MG63 (cell line): Measurements from ENCODE around the gene RND3. TPM values are rescaled to one million over a fixed set of nuclear protein-coding genes. Genes with fewer than 3 reads are reported as not detected.

Experiments used
- DNase-seq: peaks from one replicate; pipeline ENCODE4 v3.0.0-alpha.2; 2020
- H3K27me3 ChIP-seq: fragments of 250-450 bp; sonication (Bioruptor Pico); 2 replicates; pipeline ENCODE4 v1.5.1; 2020; ENCODE audit warnings: mild to moderate bottlenecking, moderate library complexity
- H3K36me3 ChIP-seq: fragments of 250-450 bp; sonication (Bioruptor Pico); 2 replicates; pipeline ENCODE4 v1.5.1; 2020; ENCODE audit warnings: mild to moderate bottlenecking, moderate library complexity
- H3K4me3 ChIP-seq: fragments of 250-450 bp; sonication (Bioruptor Pico); 2 replicates; pipeline ENCODE4 v1.5.1; 2020; ENCODE audit warnings: mild to moderate bottlenecking, moderate library complexity
- H3K9me3 ChIP-seq: fragments of 250-450 bp; sonication (Bioruptor Pico); 2 replicates; pipeline ENCODE4 v1.5.1; 2020; ENCODE audit warnings: mild to moderate bottlenecking, moderate library complexity
- total RNA-seq: library from RNA; depleted of rRNA; stranded (reverse); fragments of >200 nt; shearing (Covaris generic); gene quantifications from 2 replicates; pipeline ENCODE4 v1.2.3, GENCODE V29; 2014; ENCODE audit warnings: low replicate concordance

The RND3 gene
- total RNA-seq, 1 experiment from 2014 or later = 55.5 TPM

DNA sequence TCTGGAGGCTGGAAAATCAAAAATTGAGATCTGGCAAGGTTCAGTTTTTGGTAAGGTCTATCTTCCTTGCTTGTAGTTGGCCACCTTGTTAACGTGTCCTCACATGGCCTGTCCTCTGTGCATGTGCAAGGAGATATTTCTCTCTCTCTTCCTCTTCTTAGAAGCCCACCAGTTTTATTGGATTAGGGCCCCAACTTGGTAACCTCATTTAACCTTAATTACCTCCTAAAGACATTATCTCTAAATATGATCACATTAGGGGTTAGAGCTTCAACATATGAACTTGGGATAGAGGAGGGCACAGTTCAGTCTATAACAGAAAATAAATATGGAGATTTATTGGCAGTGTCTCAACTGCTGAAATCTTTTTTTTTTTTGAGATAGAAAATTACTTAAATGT lies 19.6 kb upstream of the RND3 start:
- DNase-seq = no peak
- H3K36me3 ChIP-seq = no peaks in the 10 kb centered on the region
- H3K9me3 ChIP-seq = no peaks in the 10 kb centered on the region
- no peaks in the 10 kb centered on the region for H3K27me3 ChIP-seq
- H3K4me3 ChIP-seq = no peak overlapping the region

DNA sequence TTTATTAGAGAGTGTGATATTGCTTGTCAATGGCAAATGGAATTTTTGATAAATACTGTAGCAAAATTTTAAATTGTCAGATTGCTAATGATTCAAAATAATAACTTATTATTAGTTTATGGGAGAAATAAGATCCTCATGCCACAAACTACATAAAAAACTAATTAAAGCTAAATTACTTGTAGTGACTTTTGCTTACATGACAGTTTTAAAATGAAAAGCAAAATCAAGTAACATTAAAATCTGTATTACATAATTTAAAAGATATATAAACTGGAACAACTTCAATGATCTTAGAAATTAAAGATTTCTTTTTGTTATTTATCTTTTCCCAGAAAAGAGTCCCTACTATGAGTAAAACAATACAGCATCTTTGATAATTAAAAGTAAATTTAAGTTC lies 17.7 kb upstream of the RND3 start:
- Histone ChIP-seq H3K36me3 (no peaks in the 10 kb centered on the region), H3K9me3 (no peaks in the 10 kb centered on the region), H3K4me3 (no peak overlapping the region), H3K27me3 (no peaks in the 10 kb centered on the region)
- DNase-seq = no peak

DNA sequence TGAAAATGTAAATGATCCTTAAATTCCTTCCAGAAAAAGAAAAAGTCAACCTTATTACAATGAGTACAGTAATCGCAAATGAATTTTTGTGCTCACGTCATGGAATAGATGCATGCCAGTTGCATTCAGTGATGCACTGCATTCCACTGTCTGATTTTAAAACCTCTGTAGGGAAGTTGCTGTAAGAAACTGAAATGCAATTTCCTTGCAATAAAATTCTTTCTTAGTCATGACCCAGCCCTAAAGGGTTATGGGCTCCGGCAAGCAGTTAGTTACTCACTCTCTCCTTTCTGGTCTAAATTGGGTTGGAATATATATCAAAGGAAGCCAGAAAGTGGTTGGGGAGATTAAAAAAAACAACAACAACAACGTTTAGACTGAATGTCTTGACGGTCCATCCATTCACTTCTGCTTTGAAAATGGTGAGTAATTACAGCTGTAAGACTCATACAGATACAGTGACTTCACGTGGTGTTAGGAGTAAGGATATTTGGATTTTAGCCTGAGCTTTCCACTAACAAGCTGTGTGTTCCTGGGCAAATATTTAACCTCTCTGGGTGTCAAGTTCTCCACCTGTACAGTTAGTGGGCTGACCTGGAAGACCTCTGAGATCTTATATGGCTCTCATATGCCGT lies 8.6 kb upstream of the RND3 start:
- Histone ChIP-seq H3K4me3 (no peak overlapping the region), H3K27me3 (no peaks in the 10 kb centered on the region), H3K36me3 (no peaks in the 10 kb centered on the region), H3K9me3 (no peaks in the 10 kb centered on the region)
- peak; percentile 70 for DNase-seq

DNA sequence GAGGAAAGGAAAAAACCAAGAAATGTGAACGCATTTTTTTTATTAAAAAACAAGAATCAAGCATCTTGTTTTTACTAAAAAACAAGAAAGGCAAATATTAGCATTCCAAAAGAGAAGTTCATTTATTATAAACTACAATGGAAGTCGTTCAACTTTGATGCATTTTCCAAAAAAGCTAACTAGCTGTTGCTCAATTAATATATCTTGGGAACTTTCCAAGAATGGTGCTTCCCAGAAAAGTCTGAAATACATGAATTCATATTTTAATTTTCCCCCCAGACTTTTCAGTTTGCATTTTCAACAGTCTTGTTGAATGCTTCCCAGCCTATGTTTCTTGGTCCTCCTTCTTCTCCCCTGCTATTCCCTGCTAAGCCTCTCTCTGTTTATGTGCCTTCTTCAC lies 7.5 kb upstream of the RND3 start:
- H3K36me3 ChIP-seq = no peaks in the 10 kb centered on the region
- DNase-seq = no peak
- no peaks in the 10 kb centered on the region for H3K9me3 ChIP-seq
- no peak overlapping the region for H3K4me3 ChIP-seq
- H3K27me3 ChIP-seq = no peaks in the 10 kb centered on the region

DNA sequence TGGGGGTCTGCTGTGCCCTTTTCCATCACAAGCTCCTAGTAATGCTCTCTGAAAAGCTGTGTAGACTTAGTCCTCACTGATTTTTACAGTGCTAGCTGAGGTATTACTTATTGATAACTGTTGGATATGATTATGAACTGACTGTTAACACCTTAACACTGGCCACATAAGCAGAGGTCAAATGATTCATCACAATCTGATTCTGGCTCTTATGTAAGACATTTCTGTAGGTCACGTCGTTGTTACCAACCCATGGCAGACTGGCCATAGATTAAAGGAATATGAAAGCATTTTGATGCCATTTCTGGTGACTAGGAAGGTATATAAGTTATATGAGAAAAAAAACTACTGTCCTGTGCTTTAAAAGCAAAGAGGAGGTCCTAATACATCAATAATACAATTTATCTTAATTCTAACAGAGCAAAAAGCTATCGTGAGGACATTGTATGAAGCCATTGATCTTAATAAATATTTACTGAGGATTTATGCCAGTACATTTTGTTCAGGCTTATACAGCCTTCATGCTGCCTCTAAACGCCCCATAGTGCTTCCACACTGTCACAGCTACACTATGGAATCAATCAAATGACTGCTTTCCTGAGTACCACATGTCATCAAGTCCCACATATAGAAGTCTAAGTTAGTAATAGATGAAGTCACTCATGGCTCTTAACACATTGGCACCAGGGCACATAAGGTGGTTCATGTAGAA lies 6.9 kb upstream of the RND3 start:
- H3K4me3 ChIP-seq = no peak overlapping the region
- no peaks in the 10 kb centered on the region for H3K36me3 ChIP-seq

DNA sequence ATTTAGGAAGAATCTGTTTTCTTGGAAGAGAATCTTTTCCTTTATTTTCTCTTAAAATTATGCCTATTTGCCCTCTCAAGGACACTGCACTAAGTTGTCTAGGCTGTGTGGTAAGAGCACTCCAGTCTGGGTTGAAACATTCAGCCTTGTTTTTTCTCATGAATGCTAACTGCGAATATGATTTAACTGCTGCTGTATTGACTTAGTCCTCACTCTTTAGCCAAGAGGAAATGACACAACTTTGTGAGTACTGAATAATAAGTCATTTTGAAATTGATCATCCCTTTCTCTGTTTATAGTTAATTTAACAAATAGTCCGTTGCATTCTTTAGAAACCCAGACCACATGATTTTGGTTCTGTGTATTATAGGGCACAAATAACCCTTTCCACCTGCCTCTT lies 4.5 kb upstream of the RND3 start:
- Histone ChIP-seq H3K27me3 (no peaks in the 10 kb centered on the region), H3K36me3 (no peaks in the 10 kb centered on the region), H3K4me3 (no peak overlapping the region), H3K9me3 (no peaks in the 10 kb centered on the region)
- DNase-seq = no peak

More for the DNA sequence above, 6.9 kb upstream of the RND3 start:
- no peaks in the 10 kb centered on the region for H3K9me3 ChIP-seq
- DNase-seq = no peak
- no peaks in the 10 kb centered on the region for H3K27me3 ChIP-seq

DNA sequence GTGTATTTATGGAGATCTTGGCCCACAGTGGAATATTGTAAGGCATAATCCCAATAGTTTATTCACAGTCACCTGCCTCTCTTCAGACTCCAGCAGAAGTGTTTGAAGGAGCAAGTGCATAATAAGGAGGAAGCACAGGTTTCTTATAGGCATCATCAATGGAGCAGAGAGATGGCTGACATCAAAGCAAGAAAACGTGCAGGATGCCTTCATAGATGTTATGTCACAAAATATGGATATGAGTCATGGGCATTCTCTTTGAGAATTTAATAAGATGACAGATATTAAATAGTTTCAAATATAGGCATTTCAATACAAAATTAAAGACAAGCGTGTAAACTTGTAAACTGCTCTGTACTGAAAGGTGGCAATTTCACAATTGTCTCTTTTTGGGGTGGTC lies 4.0 kb upstream of the RND3 start:
- no peak for DNase-seq
- Histone ChIP-seq H3K27me3 (no peaks in the 10 kb centered on the region), H3K4me3 (no peak overlapping the region), H3K36me3 (peaks cover 4% of the 10 kb centered on the region), H3K9me3 (no peaks in the 10 kb centered on the region)

DNA sequence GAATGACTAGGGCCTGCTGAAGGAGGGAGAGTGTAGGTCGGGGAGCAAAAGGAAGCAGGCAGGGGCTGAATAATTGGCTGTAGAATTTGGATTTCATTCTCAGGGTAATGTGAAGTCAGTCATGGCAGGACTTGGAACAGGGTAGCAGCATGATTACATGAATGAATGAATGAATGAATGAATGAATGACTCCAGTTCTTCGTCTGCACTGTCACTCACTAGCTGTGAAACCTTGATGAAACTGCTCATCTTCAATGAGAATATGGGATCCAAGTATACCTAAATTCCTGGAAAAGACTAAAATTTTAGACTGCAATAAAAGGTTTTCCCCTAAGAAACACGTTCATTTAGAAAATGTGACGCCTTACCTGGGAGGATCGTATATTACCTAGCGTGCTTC lies 3.0 kb upstream of the RND3 start:
- peaks cover 14% of the 10 kb centered on the region for H3K36me3 ChIP-seq
- no peaks in the 10 kb centered on the region for H3K9me3 ChIP-seq
- no peak overlapping the region for H3K4me3 ChIP-seq
- no peak for DNase-seq
- no peaks in the 10 kb centered on the region for H3K27me3 ChIP-seq

DNA sequence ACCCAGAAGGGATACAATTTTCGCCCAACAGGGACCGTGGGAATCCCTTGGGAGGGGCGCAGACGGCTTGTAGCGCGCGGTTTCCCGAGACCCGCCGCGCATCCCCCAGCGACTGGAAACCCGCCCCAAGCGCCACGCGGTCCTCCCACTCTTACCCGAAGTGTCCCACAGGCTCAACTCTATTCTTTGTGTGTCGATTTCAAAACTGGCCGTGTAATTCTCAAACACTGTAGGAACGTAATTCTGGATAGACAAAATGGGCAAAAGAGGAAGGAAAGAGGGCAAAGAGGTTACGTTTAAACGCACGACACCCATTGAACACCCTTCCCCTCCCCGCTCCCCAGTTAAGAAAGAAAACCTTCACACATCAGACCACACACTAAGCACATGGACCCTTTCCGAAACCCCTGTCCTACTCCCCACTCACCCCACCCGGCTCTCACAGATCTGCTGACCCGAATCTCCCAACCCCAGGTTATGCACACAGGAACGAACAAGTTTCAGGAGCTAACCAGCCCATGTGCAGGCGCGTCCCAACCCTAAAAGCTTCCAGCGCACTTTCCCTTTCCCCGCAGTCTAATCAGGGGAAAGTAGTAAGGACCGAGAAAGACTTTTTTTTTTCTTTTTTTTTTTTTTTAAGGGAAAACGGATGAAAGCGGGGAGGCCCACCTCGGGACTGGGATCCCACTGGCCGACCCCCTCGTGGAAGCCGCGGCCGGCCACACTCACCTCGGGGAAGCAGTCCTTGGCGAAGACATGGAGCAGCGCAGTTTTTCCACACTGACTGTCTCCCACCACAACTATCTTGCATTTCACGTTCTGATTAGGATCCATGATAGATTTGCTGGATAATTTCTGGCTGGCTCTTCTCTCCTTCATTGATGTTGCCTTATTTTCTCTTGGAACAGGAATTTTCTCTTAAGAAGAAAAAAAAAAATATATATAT lies 655 bp downstream of the RND3 start:
- Histone ChIP-seq H3K9me3 (no peaks in the 10 kb centered on the region), H3K36me3 (peaks cover 45% of the 10 kb centered on the region), H3K4me3 (peak overlapping the region; percentile 89), H3K27me3 (no peaks in the 10 kb centered on the region)
- DNase-seq = peak; percentile 30

DNA sequence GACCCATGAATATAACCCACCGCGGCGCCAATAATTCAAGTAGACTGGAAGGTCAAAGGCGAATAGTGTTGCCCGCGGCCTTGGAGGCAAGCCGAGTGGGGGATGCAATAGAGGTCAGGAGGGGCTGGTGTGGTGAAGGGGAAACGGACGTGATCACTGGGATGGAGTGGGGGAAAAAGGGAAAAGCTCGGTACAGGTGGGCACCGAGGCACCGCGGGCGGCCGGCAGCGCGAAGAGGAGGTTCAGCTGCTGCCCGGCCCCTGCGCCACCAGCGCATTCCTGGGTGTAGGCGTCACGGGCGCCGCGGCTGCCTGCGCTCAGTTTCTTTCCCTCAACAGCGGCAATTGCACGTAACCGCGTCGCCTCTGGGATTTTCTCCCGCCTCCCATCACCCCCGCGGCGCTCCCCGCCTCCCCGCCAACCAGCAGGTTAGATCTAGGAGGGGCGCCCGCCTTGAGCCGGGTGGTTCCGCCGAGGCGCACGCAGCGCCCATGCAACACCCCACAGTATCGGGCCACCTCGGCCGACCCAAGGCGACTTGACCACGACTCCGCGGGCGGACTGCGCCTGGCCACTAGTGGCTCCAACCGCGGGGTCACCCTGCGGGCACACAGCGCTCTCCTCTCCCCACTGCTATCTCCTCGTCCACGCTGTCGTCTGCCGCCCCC lies 1.5 kb downstream of the RND3 start:
- DNase-seq = peak; percentile 85
- Histone ChIP-seq H3K27me3 (no peaks in the 10 kb centered on the region), H3K9me3 (no peaks in the 10 kb centered on the region), H3K36me3 (peaks cover 53% of the 10 kb centered on the region), H3K4me3 (peak overlapping the region; percentile 89)

DNA sequence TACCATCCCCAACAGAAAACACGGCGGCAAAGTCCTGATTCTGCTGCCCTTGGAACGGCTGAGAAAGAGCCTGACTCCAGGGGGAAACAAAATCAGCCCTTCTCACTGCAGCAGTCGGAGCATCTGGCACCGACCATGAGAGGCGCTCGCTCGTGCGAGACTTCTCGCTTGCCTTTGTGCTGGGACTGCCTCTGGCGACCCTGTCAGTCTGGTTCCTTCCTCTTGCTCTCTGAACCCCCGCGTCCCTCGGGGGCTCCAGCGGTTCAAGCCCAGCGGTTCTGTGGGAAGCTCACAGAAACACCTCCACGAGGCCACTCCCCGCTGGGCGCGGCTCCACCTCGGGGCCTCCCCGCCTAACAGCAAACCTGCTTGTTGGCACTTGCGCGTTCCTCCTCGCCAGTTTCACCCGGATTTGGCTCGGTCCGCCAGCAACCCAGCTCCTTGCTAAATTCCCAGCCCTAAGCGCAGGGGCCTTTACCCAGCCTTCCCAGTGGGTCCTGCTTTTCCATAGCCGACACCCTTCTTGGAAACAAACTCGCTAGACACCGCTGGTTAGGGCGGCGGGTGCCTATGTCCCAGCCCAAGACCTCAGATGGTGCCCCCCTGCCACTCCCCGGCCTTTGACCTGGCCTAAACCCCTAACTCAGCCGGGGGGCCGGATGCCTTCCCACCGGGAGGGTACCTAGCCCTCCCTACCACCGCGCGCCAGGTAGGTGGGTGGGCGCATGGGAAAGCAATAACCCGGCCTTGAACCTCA lies 2.2 kb downstream of the RND3 start:
- peak; percentile 85 for DNase-seq
- H3K9me3 ChIP-seq = no peaks in the 10 kb centered on the region
- H3K27me3 ChIP-seq = no peaks in the 10 kb centered on the region
- peak overlapping the region; percentile 89 for H3K4me3 ChIP-seq
- H3K36me3 ChIP-seq = peaks cover 60% of the 10 kb centered on the region

DNA sequence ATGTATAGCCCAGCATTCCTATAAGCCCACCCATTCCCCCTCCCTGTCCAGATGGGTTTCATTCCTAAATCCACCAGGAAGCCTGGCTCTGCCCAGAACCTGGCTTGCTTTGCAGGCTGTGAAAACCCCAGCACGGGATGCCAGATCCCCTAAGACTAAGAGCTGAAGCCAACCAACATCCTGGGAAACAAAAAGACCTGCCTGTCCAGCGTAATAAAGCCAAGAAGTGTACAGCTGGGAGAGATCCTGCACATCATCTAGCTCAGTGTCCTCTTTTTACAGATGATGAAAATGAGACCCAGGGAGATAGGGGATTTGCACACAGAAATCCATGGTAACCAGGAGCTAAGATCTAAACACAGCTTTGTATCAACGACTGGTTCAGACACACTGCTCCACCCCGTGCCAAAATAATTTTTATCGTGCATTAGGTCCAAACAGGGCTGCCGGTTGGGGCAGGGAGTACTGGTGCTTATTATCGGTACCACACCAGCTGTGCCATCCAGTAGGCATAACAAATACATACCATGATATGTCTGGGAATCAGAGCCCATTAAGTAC lies 2.9 kb downstream of the RND3 start:
- peak; percentile 49 for DNase-seq
- peaks cover 66% of the 10 kb centered on the region for H3K36me3 ChIP-seq

DNA sequence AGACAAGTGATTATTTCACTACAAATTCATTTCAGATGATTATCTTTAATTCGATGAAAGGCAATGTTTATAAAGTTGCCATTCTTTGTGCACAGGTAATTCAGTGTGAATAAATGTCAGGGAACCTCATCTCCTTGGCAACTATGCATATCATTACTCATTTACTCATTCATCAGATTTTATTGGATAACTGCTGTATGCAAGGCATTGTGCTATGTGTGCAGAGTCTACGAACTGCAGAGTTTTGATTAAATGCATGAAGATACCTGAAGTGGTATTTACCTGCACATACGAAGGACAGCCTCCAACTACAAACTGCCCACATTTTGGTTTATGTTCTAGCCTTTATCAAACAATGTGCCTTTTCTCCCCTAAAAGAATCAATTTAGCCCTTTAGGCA lies 3.5 kb downstream of the RND3 start:
- H3K36me3 ChIP-seq = peaks cover 66% of the 10 kb centered on the region
- DNase-seq = no peak
- no peaks in the 10 kb centered on the region for H3K9me3 ChIP-seq
- peak overlapping the region; percentile 89 for H3K4me3 ChIP-seq
- no peaks in the 10 kb centered on the region for H3K27me3 ChIP-seq

More for the DNA sequence above, 2.9 kb downstream of the RND3 start:
- H3K4me3 ChIP-seq = peak overlapping the region; percentile 89
- H3K27me3 ChIP-seq = no peaks in the 10 kb centered on the region
- H3K9me3 ChIP-seq = no peaks in the 10 kb centered on the region

DNA sequence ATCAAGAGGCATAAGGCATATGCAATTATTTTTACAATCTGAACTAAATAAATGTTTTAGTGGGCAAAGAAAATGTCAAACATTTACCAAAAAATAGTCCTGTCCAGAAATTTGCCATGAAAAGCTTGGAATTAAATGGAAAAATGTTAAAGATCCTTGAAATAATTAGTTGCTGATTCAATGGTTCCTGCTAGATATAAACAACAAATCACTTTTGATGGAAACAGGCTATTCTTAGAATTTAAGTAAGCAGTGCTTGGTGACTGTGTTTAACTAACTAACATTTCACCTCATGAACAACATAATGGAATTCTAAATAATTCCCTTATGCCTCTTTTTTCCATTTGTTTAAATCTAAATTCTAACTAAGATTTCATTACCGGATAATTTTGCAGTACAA lies 3.9 kb downstream of the RND3 start:
- peak overlapping the region; percentile 89 for H3K4me3 ChIP-seq
- no peak for DNase-seq
- H3K36me3 ChIP-seq = peaks cover 71% of the 10 kb centered on the region

DNA sequence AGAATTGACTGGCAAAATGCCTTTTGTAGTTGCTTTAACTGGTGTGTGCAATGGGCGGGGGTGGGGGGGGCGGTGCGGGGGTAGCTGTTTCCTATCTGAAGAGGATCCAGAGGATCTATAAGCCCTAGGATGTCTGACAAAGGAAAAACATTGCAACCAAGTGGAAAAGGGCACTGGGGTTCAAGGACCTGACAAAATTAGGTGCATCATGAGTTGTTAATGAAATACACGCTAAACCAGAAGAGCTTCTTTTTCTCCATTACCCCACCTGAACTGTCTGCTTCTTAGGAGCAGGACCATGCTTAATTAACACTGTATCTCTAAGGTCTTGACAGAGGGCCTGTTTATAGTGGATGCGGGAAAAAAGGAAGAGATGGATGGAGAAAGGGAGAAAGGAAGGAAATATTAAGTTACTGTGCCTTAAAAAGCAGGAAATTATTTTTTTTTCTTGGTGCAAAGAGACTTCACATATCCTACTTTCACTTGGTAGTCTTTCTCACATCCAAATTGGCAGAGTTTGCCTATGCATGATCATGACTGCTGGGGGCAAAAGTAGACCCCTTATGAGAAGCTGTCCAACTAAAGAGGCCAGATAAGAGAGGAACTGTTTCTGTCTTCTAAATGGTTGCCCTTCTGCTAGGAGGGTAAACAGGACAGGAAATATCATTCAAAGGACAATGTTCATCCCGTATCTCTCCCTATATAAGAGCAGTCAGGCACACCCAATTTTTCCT lies 4.6 kb downstream of the RND3 start:
- Histone ChIP-seq H3K9me3 (no peaks in the 10 kb centered on the region), H3K36me3 (peaks cover 72% of the 10 kb centered on the region), H3K27me3 (no peaks in the 10 kb centered on the region), H3K4me3 (peak overlapping the region; percentile 89)
- DNase-seq = no peak

More for the DNA sequence above, 3.9 kb downstream of the RND3 start:
- Histone ChIP-seq H3K9me3 (no peaks in the 10 kb centered on the region), H3K27me3 (no peaks in the 10 kb centered on the region)
